GM19467 (cell line): ENCODE measurements around the gene CCHCR1.
"Not testable (repeated sequence)": the region's sequence is repeated elsewhere in the genome, so short reads cannot be mapped to it uniquely, and the experiment has no call there.

Experiments
- ATAC-seq: cut with Tn5 transposase; IDR thresholded peaks from one replicate; pipeline ENCODE4 v1.9.1; 2021; ENCODE audit warnings: mild to moderate bottlenecking, moderate library complexity; ENCODE audit not compliant: unreplicated experiment

CCHCR1 gene

DNA sequence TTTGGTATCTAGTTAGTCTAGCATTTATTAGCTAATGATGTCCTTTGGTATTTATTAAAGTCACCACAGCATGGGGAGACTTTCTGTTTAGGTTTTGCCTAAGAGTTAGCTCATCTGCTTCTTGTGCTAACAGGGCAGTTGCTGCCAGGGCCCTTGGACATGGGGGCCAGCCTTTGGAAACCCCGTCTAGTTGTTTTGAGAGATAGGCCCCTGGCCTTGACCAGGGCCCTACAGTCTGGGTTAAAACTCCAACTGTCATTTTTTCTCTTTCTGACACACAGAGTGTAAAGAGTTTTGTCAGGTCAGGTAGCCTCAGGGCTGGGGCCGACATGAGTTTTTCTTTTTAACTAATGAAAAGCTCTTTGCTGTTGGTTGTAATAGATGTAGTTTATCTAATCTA lies 25.7 kb upstream of the CCHCR1 start:
- not testable (repeated sequence) for ATAC-seq

DNA sequence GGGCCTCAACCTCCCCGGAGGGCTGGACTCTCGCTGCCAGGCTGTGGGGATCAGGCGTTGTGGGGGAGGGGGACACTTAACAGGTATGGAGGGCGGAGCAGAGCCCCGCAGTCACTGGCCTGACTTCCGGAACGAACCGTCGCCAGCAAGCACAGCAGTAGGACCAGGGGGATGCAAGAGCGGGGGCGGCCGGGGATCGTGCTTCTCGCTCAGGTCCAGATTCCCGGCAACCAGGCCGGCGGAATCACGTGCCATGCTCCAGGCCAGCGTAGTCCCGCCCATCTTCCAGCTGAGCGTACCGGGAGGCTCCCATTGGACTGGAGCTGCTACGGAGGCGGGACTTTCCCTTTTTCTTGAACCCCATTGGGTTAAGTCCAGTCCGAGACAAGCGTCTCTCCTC lies 22.9 kb upstream of the CCHCR1 start:
- ATAC-seq: no peak

- no peak for ATAC-seq
These were observed 22.3 kb upstream of the CCHCR1 start for GRCh38 chr6:31179896-31180295.

- no peak for ATAC-seq
These were observed 21.4 kb upstream of the CCHCR1 start for GRCh38 chr6:31179042-31179386.

DNA sequence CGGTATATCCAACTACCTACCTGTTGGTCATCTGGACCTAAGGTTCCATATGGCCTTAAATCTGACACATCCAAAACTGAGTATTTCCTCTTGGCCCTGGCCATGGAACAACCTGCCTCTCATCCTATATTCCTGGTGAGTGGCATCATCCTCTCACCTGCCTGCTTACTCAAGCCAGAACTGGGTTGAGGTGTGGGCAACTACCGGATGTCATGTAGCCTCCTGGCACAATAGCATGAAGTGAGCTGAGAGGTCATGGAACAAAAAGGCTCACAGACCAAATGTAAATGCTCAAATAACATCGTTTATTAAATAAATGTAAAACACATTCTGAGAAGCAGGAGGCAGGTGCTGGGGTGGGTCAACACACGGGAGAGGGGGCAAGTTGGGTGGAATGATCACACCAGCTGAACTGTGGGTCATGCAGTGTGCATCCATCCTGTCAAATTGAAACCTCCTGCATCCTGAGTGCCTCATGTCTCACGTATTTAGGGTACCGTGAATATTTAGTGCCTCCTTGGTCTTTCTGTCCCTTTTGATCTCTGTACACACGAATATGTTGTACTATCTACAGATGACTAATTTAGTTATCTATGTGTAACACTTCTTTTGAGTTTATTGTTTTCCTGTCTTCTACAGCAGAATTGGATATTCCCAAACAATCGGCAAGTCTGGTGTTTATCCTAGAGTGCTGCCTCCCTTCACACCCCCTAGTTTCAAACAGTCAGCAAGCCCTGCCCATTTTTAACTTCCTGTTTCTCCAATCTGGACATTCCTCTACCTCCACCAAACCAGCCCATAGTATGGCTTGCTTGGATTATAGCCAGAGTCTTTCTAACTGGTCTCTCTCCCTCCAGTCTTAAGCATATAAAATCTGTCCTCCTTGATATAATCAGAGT lies 20.8 kb upstream of the CCHCR1 start:
- ATAC-seq: no peak

- no peak for ATAC-seq
These were observed 18.4 kb upstream of the CCHCR1 start for GRCh38 chr6:31175971-31176370.

- ATAC-seq: no peak
These were observed 16.8 kb upstream of the CCHCR1 start for GRCh38 chr6:31174378-31174777.

- ATAC-seq: no peak
These were observed 15.8 kb upstream of the CCHCR1 start for GRCh38 chr6:31173406-31173805.

DNA sequence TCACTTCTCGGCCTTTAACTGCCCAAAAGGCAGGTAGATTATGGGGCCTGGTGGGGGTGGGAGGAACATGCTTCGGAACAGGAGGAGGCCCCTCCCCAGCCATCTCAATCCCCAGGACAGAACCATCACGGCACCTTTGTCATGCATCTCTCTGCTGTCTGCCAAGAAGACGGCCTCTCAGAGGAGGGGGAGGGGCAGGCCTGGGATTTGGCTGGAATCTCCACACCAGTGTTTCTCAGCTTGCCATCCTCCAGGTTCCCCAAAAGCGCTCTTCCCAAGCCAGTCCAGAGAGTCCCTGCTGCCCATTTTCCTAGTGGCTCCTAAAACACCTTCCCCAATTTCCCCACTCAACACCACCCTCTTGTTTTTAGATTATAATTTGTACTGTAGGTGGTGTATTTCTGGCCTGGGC lies 15.4 kb upstream of the CCHCR1 start:
- ATAC-seq: no peak

GRCh38 chr6:31171931-31172905 lies 14.6 kb upstream of the CCHCR1 start:
- ATAC-seq: no peak

DNA sequence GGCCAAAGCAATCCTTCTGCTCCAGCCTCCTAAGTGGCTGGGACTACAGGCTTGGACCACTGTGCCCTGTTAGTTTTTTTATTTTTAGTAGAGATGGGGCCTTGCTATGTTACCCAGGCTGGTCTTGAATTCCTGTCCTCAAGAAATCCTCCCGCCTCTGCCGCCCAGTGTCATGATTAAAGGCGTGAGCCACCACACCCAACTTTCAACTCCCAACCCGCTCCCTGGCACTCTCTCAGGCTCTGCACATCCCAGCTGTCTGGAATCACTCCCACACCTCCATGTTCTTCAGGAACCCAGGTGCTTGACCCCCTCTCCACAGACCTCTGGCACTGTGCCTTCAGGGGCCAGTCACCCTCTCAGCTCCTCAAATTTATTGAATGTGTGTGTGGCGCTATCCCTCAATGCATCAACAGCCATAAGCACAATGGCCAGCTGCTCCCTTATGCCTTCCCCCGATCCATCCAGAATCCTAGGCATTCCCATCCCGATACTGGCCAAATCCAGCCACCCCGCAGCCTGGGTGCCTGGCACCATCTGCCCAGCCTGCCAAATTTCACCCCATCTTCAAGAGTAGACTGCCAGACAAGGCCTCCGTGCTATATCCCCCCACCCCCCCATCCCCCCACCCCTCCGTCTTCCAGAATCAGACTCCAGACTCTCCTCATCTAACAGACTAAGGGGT lies 13.5 kb upstream of the CCHCR1 start:
- no peak for ATAC-seq

DNA sequence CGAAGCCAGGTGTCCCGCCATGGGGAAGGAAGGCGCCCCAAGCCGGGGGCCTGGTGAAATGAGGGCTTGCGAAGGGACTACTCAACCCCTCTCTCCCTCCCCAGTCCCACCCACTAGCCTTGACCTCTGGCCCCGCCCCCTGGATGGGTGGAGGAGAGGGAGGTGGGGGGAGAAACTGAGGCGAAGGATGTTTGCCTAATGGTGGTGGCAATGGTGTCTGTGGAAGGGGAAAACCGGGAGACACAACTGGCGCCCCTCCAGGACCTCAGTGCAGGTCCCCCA lies 12.9 kb upstream of the CCHCR1 start, which contains the start of gene POU5F1:
Gene POU5F1 (minus strand): TSS at position 83 of the 282 bp plus-strand sequence. CDS start 62 bp downstream, at position 21.
- ATAC-seq: no peak

DNA sequence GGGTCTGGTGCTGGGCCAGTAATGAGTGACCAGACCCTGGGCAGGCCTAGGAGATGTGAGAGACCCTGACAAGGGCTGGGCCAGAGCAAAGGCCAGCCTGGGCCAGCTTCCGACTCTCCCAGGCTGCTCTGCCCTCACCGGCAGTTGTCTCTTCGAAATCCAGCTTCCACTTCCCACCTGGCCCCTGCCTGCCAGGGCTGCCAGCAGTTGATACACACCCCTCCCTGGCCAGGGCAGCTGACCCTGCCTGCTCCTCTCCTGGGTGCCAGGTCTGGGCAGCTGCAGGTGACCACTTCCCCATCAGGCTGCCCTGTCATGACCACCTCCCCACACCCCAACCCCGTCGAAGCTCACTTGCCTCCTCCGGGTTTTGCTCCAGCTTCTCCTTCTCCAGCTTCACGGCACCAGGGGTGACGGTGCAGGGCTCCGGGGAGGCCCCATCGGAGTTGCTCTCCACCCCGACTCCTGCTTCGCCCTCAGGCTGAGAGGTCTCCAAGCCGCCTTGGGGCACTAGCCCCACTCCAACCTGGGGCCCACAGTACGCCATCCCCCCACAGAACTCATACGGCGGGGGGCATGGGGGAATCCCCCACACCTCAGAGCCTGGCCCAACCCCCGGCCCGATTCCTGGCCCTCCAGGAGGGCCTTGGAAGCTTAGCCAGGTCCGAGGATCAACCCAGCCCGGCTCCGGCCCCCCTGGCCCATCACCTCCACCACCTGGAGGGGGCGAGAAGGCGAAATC lies 12.4 kb upstream of the CCHCR1 start:
- not testable (repeated sequence) for ATAC-seq

DNA sequence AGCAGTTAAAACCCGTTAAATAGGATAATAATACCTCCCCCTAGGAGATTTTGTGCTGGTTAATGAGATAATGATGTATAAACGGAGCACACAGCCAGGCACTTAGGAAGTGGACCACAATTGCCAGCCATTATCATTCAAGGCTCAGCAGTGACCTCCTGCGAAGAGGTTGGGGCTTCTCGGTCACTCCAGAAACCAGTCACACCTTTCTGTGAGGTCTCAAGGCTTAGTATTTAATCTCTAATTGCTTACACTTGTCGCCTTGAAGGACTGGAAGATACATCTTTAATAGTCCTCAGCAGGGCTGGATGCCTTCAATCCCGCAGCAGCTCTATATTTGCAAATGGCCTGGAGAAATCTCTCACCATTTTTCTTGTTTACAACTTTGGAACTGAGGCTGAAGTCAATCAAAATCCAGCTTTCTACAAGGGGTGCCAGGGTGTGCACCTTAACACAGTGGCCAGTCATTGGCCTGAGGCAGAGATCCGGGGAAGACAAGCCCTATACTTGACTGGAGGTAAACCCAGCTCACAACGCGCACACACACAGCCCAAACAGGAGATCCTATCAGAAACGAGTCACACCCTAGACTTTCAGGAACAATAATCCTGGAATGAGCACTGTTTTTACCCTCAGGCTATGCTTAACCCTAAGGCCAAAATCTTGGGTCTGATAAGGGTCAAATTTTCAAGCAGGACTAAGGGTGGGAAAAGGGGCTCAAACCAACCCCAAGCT lies 11.7 kb upstream of the CCHCR1 start:
- no peak for ATAC-seq

DNA sequence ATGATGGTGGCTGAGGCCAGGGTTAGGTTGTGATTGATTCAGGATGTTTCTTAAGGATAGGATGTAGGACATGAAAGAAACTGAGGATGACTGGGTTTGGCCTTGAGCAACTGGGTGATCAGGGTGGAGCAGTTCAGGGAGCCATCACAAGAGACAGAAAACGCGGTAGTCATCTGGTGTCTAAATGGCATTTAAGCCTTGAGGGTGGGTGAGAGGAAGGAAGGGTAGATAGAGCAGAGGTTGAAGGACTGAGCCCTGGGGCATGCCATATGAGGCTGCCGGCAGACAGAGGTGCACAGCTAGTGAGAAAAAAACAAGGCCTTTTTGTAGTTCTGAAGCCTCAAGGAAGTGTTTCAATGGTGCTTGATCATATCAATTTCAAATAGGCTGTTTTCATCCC lies 11.0 kb upstream of the CCHCR1 start:
- ATAC-seq: no peak

GRCh38 chr6:31165986-31166385 lies 8.4 kb upstream of the CCHCR1 start:
- ATAC-seq: no peak

- ATAC-seq: peak; percentile 65
These were observed 7.6 kb upstream of the CCHCR1 start for GRCh38 chr6:31165064-31165832.

GRCh38 chr6:31164475-31165063 lies 7.0 kb upstream of the CCHCR1 start:
- ATAC-seq: not testable (repeated sequence)

- no peak for ATAC-seq
These were observed 6.3 kb upstream of the CCHCR1 start for GRCh38 chr6:31163922-31164321.
